A673 (cell line): ENCODE data around the gene PTGES3.

Experiments
- CTCF ChIP-seq: fragments of 300-800, 200-600 bp; sonication (generic); conservative IDR thresholded peaks from 2 replicates; pipeline ENCODE4 v1.5.1; 2017; ENCODE audit warnings: low read depth, mild to moderate bottlenecking, antibody characterized with exemption, low read length, moderate library complexity, mixed read lengths
- EZH2 ChIP-seq: fragments of 200-600 bp; sonication (generic); IDR thresholded peaks from 2 replicates; pipeline ENCODE4 v1.6.1; 2017; ENCODE audit warnings: borderline replicate concordance, low read depth, mild to moderate bottlenecking, mixed read lengths, antibody characterized with exemption, low read length; ENCODE audit not compliant: poor library complexity, severe bottlenecking

GRCh38 chr12:56719056-56719455 is 31.0 kb upstream of the PTGES3 start:
- TF ChIP-seq CTCF (no peak), EZH2 (no peak)
